Panc1 (cell line): Measurements from ENCODE around the gene FUT7. TPM values are rescaled to one million over a fixed set of nuclear protein-coding genes. Genes with fewer than 3 reads are reported as not detected.

Experiments used
- ATAC-seq: fragments of 200-7000 bp; cut with Tn5 transposase; 2 replicates; pipeline ENCODE4 v1.9.1; 2020; ENCODE audit warnings: mild to moderate bottlenecking, moderate library complexity
- BruUV-seq: library from RNA; stranded (reverse); fragments of 400-500 nt; replicated peaks from 2 replicates; lab custom pipeline; 2021; lab: Mats Ljungman, UMichigan
- CTCF ChIA-PET: fragments of 300-600 bp; sonication (Branson Sonifier 250); formaldehyde crosslinking; loops from one replicate; lab custom pipeline; 2022; ENCODE audit warnings: antibody characterized with exemption; lab: Charles Lee
- POLR2A ChIA-PET: fragments of 300-600 bp; sonication (Branson Sonifier 250); formaldehyde crosslinking; loops from one replicate; lab custom pipeline; 2022; ENCODE audit warnings: antibody characterized with exemption; lab: Charles Lee
- DNase-seq: peaks from one replicate; pipeline ENCODE4 v3.0.0-alpha.2; 2010; ENCODE audit warnings: low read depth, low spot score
- H3K27ac ChIP-seq: 2 replicates; pipeline ENCODE4 v1.5.1; 2011; ENCODE audit warnings: mild to moderate bottlenecking, low read length, inconsistent platforms
- H3K27me3 ChIP-seq: fragments of 200-500 bp; sonication (Bioruptor generic); 2 replicates; pipeline ENCODE4 v1.6.0; 2014; ENCODE audit warnings: low read length, inconsistent platforms; ENCODE audit not compliant: control insufficient read depth, insufficient read depth
- H3K36me3 ChIP-seq: fragments of 200-500 bp; sonication (Bioruptor generic); 2 replicates; pipeline ENCODE4 v1.5.1; 2014; ENCODE audit warnings: inconsistent platforms, mild to moderate bottlenecking, low read length, moderate library complexity; ENCODE audit not compliant: control insufficient read depth, insufficient read depth
- H3K4me1 ChIP-seq: 2 replicates; pipeline ENCODE4 v1.5.1; 2011; ENCODE audit warnings: inconsistent platforms, mild to moderate bottlenecking, low read length, moderate library complexity; ENCODE audit not compliant: control insufficient read depth, insufficient read depth
- H3K4me3 ChIP-seq, 2 experiments: 2 replicates each; pipeline ENCODE4 v1.5.1; 2011 to 2012; ENCODE audit warnings: low read depth in 2 of 2, low read length in 2 of 2, mild to moderate bottlenecking in 2 of 2, inconsistent platforms in 1 of 2, moderate library complexity in 1 of 2
- H3K9me3 ChIP-seq: fragments of 200-500 bp; sonication (Bioruptor generic); 2 replicates; pipeline ENCODE4 v1.5.1; 2014; ENCODE audit warnings: low read depth, mild to moderate bottlenecking, inconsistent platforms, low read length, moderate library complexity; ENCODE audit not compliant: control insufficient read depth, insufficient read depth
- POLR2AphosphoS5 ChIP-seq: IDR thresholded peaks from 2 replicates; pipeline ENCODE4 v1.6.1; 2012; ENCODE audit warnings: mild to moderate bottlenecking, low read depth, low read length, moderate library complexity
- SIN3A ChIP-seq: IDR thresholded peaks from 2 replicates; pipeline ENCODE4 v1.6.1; 2012; ENCODE audit warnings: low read depth, mild to moderate bottlenecking, low read length, moderate library complexity, borderline replicate concordance; ENCODE audit not compliant: insufficient read depth
- TCF7L2 ChIP-seq: IDR thresholded peaks from 2 replicates; pipeline ENCODE4 v1.6.1; 2011; ENCODE audit warnings: mild to moderate bottlenecking, low read depth, low read length, inconsistent platforms
- in situ Hi-C: cut with HindIII; loops from 2 replicates; pipeline ENCODE4 v1.10.0; 2016; ENCODE audit warnings: low sequenced_read_pairs, low pct_unique_long_range_greater_than_20kb
- intact Hi-C: fragments of 100-400 bp; cut with micrococcal nuclease; formaldehyde crosslinking; loops from one replicate; pipeline ENCODE4 v1.10.0; 2022; ENCODE audit not compliant: unreplicated experiment
- total RNA-seq: library from RNA; stranded (reverse); gene quantifications from one replicate; pipeline ENCODE4 v1.2.1, GENCODE V29; 2021; ENCODE audit not compliant: unreplicated experiment
- TF ChIP-seq, protein P1 (sequence below): fragments of 450-650 bp; IDR thresholded peaks from 2 replicates; pipeline ENCODE4 v1.5.1; 2017; ENCODE audit warnings: mild to moderate bottlenecking
- TF ChIP-seq, protein P2 (sequence below), 2 experiments: IDR thresholded peaks; 2 replicates each; pipeline ENCODE4 v1.6.1; 2011 to 2012; ENCODE audit warnings: low read depth in 2 of 2, control low read depth in 1 of 2, low read length in 1 of 2, mild to moderate bottlenecking in 1 of 2, moderate library complexity in 1 of 2; ENCODE audit not compliant: insufficient read depth in 1 of 2

The FUT7 gene
- total RNA-seq, 1 experiment from 2014 or later, result not detected

DNA sequence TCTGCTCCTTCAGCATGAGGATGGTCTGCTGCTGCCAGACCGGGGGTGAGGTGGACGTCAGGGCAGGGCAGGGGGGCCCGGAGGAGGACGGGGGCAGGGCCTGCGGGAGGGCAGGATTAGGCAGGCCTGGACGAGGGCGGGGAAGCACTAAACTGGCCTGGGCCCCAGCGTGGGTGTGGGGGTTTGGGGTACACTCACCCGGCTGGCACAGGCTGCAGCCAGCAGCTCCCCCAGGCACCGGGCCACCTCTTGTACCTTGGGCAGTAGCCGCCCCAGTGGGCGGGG, 32.9 kb upstream of the FUT7 start:
- BruUV-seq, result no TSS peak
- TF ChIP-seq POLR2AphosphoS5, result no peak
- no peak for TF ChIP-seq TCF7L2
- TF ChIP-seq, protein P1, sequence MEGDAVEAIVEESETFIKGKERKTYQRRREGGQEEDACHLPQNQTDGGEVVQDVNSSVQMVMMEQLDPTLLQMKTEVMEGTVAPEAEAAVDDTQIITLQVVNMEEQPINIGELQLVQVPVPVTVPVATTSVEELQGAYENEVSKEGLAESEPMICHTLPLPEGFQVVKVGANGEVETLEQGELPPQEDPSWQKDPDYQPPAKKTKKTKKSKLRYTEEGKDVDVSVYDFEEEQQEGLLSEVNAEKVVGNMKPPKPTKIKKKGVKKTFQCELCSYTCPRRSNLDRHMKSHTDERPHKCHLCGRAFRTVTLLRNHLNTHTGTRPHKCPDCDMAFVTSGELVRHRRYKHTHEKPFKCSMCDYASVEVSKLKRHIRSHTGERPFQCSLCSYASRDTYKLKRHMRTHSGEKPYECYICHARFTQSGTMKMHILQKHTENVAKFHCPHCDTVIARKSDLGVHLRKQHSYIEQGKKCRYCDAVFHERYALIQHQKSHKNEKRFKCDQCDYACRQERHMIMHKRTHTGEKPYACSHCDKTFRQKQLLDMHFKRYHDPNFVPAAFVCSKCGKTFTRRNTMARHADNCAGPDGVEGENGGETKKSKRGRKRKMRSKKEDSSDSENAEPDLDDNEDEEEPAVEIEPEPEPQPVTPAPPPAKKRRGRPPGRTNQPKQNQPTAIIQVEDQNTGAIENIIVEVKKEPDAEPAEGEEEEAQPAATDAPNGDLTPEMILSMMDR, result no peak
- no peak for TF ChIP-seq SIN3A
- TF ChIP-seq, protein P2, sequence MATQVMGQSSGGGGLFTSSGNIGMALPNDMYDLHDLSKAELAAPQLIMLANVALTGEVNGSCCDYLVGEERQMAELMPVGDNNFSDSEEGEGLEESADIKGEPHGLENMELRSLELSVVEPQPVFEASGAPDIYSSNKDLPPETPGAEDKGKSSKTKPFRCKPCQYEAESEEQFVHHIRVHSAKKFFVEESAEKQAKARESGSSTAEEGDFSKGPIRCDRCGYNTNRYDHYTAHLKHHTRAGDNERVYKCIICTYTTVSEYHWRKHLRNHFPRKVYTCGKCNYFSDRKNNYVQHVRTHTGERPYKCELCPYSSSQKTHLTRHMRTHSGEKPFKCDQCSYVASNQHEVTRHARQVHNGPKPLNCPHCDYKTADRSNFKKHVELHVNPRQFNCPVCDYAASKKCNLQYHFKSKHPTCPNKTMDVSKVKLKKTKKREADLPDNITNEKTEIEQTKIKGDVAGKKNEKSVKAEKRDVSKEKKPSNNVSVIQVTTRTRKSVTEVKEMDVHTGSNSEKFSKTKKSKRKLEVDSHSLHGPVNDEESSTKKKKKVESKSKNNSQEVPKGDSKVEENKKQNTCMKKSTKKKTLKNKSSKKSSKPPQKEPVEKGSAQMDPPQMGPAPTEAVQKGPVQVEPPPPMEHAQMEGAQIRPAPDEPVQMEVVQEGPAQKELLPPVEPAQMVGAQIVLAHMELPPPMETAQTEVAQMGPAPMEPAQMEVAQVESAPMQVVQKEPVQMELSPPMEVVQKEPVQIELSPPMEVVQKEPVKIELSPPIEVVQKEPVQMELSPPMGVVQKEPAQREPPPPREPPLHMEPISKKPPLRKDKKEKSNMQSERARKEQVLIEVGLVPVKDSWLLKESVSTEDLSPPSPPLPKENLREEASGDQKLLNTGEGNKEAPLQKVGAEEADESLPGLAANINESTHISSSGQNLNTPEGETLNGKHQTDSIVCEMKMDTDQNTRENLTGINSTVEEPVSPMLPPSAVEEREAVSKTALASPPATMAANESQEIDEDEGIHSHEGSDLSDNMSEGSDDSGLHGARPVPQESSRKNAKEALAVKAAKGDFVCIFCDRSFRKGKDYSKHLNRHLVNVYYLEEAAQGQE (IDR thresholded peaks at IDR 0.05; ENCODE audit: insufficient read depth in 1 of 2, low read depth in 2 of 2, low read length in 1 of 2), result no peak

GRCh38 chr9:137064027-137064879, 32.4 kb upstream of the FUT7 start:
- BruUV-seq, result no TSS peak
- no peak overlapping the region for H3K27ac ChIP-seq

More for the DNA sequence above, 32.9 kb upstream of the FUT7 start:
- CTCF ChIA-PET, result no interaction called here
- Histone ChIP-seq H3K4me1 (peaks cover 2% of the 10 kb centered on the region; the same call in 1 of the 2 replicates), H3K36me3 (no peaks in the 10 kb centered on the region; the same call in 1 of the 2 replicates), H3K9me3 (no peaks in the 10 kb centered on the region), H3K4me3 (no peak overlapping the region), H3K27me3 (no peaks in the 10 kb centered on the region), H3K27ac (no peak overlapping the region)
- no peak for ATAC-seq
- no peak for DNase-seq
- in situ Hi-C loops, result no loop called here
- intact Hi-C loops, result loop anchor here (1.0 kb wide), 1 partner anchor 19 kb away; the partner anchor contains the start of gene NPDC1
- POLR2A ChIA-PET, result no interaction called here

More at GRCh38 chr9:137064027-137064879, 32.4 kb upstream of the FUT7 start:
- TF ChIP-seq, protein P2 (IDR thresholded peaks at IDR 0.05; ENCODE audit: insufficient read depth in 1 of 2, low read depth in 2 of 2, low read length in 1 of 2), result peak in 1 of 2 experiments; percentile 78; a peak in 1 of 4 replicates
- TF ChIP-seq TCF7L2 (no peak), SIN3A (no peak), POLR2AphosphoS5 (no peak)
- TF ChIP-seq, protein P1, result peak; percentile 93
- no peak overlapping the region for H3K4me3 ChIP-seq
- ChIA-PET CTCF (interaction anchor here (0.7 to 1.4 kb wide), 4 partner anchors 15 to 65 kb away, joined by 3 to 11 read pairs (median 3); partner anchors contain the start of gene NPDC1), POLR2A (interaction anchor here (0.6 kb wide), 1 partner anchor 127 kb away, joined by 5 read pairs; no protein-coding TSS in a partner anchor)
- in situ Hi-C loops, result no loop called here
- H3K36me3 ChIP-seq, result no peaks in the 10 kb centered on the region
- H3K9me3 ChIP-seq, result no peaks in the 10 kb centered on the region
- ATAC-seq, result peak; percentile 73
- intact Hi-C loops, result loop anchor here (1.0 kb wide), 1 partner anchor 18 kb away; the partner anchor contains the start of gene NPDC1
- no peaks in the 10 kb centered on the region for H3K27me3 ChIP-seq
- no peak for DNase-seq
- H3K4me1 ChIP-seq, result peaks cover 2% of the 10 kb centered on the region; the same call in 1 of the 2 replicates
